NT2/D1 (cell line): Measurements from ENCODE around the gene FSHR.

Source experiments
- SUZ12 ChIP-seq: IDR thresholded peaks from 2 replicates; pipeline ENCODE4 v1.6.1; 2011; ENCODE audit not compliant: insufficient read length, insufficient read depth; ENCODE audit errors: extremely low read depth
- YY1 ChIP-seq: IDR thresholded peaks from 2 replicates; pipeline ENCODE4 v1.6.1; 2011; ENCODE audit not compliant: insufficient read length, insufficient read depth

- no peak for TF ChIP-seq YY1
- TF ChIP-seq SUZ12, result no peak
These were observed 35.4 kb upstream of the FSHR start for GRCh38 chr2:49189512-49190225.
